ENCODE data around the gene TNPO1. TPM values are rescaled to one million over a fixed set of nuclear protein-coding genes. Genes with fewer than 3 reads are reported as not detected.

TNPO1 gene
- total and polyA plus RNA-seq, 2 experiments from 2014 or later = 53.5 to 128 TPM

GRCh38 chr5:72776684-72777083 is 39.8 kb upstream of the TNPO1 start:
- H3K79me2 ChIP-seq = no peaks in the 10 kb centered on the region
- WGBS (ENCODE audit: low lambda C conversion rate, missing lambda C conversion rate) = 100% methylated on average over 1 of the region's 1 CpG
- H3K9me3 ChIP-seq (ENCODE audit: low read depth) = peaks cover 14% of the 10 kb centered on the region

GRCh38 chr5:72779520-72779919 is 36.9 kb upstream of the TNPO1 start:
- no peak overlapping the region for H3K27ac ChIP-seq
- no peaks in the 10 kb centered on the region for H3K79me2 ChIP-seq
- no peak overlapping the region for H3K4me2 ChIP-seq
- no peaks in the 10 kb centered on the region for H3K4me1 ChIP-seq (ENCODE audit: insufficient read depth)
- H2AFZ ChIP-seq = no peak overlapping the region
- no peak for DNase-seq (ENCODE audit: low spot score)
- H3K27me3 ChIP-seq = no peaks in the 10 kb centered on the region
- H3K4me3 ChIP-seq = no peak overlapping the region
- H3K9me2 ChIP-seq (replicated peaks; ENCODE audit: insufficient read depth) = no peaks in the 10 kb centered on the region
- H4K20me1 ChIP-seq (ENCODE audit: insufficient read depth, poor library complexity, severe bottlenecking) = no peaks in the 10 kb centered on the region
- no peak for TF ChIP-seq CTCF (IDR thresholded peaks at IDR 0.05; ENCODE audit: poor library complexity)
- TF ChIP-seq EZH2 (IDR thresholded peaks at IDR 0.05; ENCODE audit: borderline replicate concordance) = no peak
- TF ChIP-seq EZH2phosphoT487 (IDR thresholded peaks at IDR 0.05; ENCODE audit: low read depth, severe bottlenecking, unreplicated experiment) = no peak
- H3K36me3 ChIP-seq (replicated peaks; ENCODE audit: insufficient read depth, low read depth) = no peaks in the 10 kb centered on the region
- H3K9me3 ChIP-seq (ENCODE audit: low read depth) = peaks cover 14% of the 10 kb centered on the region
- 98% methylated on average over 2 of the region's 2 CpGs for WGBS (ENCODE audit: low lambda C conversion rate, missing lambda C conversion rate)

More at GRCh38 chr5:72776684-72777083, 39.8 kb upstream of the TNPO1 start:
- Histone ChIP-seq H3K4me2 (no peak overlapping the region), H3K27ac (no peak overlapping the region), H3K27me3 (no peaks in the 10 kb centered on the region), H3K4me1 (ENCODE audit: insufficient read depth) (no peaks in the 10 kb centered on the region), H2AFZ (no peak overlapping the region), H4K20me1 (ENCODE audit: insufficient read depth, poor library complexity, severe bottlenecking) (no peaks in the 10 kb centered on the region), H3K4me3 (no peak overlapping the region), H3K9me2 (replicated peaks; ENCODE audit: insufficient read depth) (no peaks in the 10 kb centered on the region), H3K36me3 (replicated peaks; ENCODE audit: insufficient read depth, low read depth) (no peaks in the 10 kb centered on the region)
- TF ChIP-seq CTCF (IDR thresholded peaks at IDR 0.05; ENCODE audit: poor library complexity) (no peak), EZH2phosphoT487 (IDR thresholded peaks at IDR 0.05; ENCODE audit: low read depth, severe bottlenecking, unreplicated experiment) (no peak), EZH2 (IDR thresholded peaks at IDR 0.05; ENCODE audit: borderline replicate concordance) (no peak)
- DNase-seq (ENCODE audit: low spot score) = no peak

GRCh38 chr5:72783354-72783753 is 33.1 kb upstream of the TNPO1 start:
- Histone ChIP-seq H3K79me2 (no peaks in the 10 kb centered on the region), H2AFZ (no peak overlapping the region), H4K20me1 (ENCODE audit: insufficient read depth, poor library complexity, severe bottlenecking) (no peaks in the 10 kb centered on the region), H3K4me3 (no peak overlapping the region), H3K9me2 (replicated peaks; ENCODE audit: insufficient read depth) (no peaks in the 10 kb centered on the region), H3K36me3 (replicated peaks; ENCODE audit: insufficient read depth, low read depth) (no peaks in the 10 kb centered on the region), H3K4me2 (no peak overlapping the region), H3K9me3 (ENCODE audit: low read depth) (peaks cover 5% of the 10 kb centered on the region), H3K4me1 (ENCODE audit: insufficient read depth) (no peaks in the 10 kb centered on the region), H3K27ac (no peak overlapping the region), H3K27me3 (no peaks in the 10 kb centered on the region)
- no peak for TF ChIP-seq EZH2 (IDR thresholded peaks at IDR 0.05; ENCODE audit: borderline replicate concordance)
- no peak for TF ChIP-seq CTCF (IDR thresholded peaks at IDR 0.05; ENCODE audit: poor library complexity)
- no peak for TF ChIP-seq EZH2phosphoT487 (IDR thresholded peaks at IDR 0.05; ENCODE audit: low read depth, severe bottlenecking, unreplicated experiment)
- 72% methylated on average over 1 of the region's 1 CpG for WGBS (ENCODE audit: low lambda C conversion rate, missing lambda C conversion rate)
- no peak for DNase-seq (ENCODE audit: low spot score)

- DNase-seq (ENCODE audit: low spot score) = no peak
- no peak overlapping the region for H3K27ac ChIP-seq
- H4K20me1 ChIP-seq (ENCODE audit: insufficient read depth, poor library complexity, severe bottlenecking) = no peaks in the 10 kb centered on the region
- H2AFZ ChIP-seq = no peak overlapping the region
- peaks cover 5% of the 10 kb centered on the region for H3K9me3 ChIP-seq (ENCODE audit: low read depth)
- TF ChIP-seq CTCF (IDR thresholded peaks at IDR 0.05; ENCODE audit: poor library complexity) (no peak), EZH2 (IDR thresholded peaks at IDR 0.05; ENCODE audit: borderline replicate concordance) (no peak), EZH2phosphoT487 (IDR thresholded peaks at IDR 0.05; ENCODE audit: low read depth, severe bottlenecking, unreplicated experiment) (no peak)
- H3K9me2 ChIP-seq (replicated peaks; ENCODE audit: insufficient read depth) = no peaks in the 10 kb centered on the region
- no peaks in the 10 kb centered on the region for H3K79me2 ChIP-seq
- 98% methylated on average over 1 of the region's 1 CpG for WGBS (ENCODE audit: low lambda C conversion rate, missing lambda C conversion rate)
- H3K36me3 ChIP-seq (replicated peaks; ENCODE audit: insufficient read depth, low read depth) = no peaks in the 10 kb centered on the region
- H3K4me1 ChIP-seq (ENCODE audit: insufficient read depth) = no peaks in the 10 kb centered on the region
- H3K4me2 ChIP-seq = no peak overlapping the region
- no peak overlapping the region for H3K4me3 ChIP-seq
- no peaks in the 10 kb centered on the region for H3K27me3 ChIP-seq
Measured at GRCh38 chr5:72784129-72784528, 32.3 kb upstream of the TNPO1 start.
